Upper lobe of right lung (tissue), 1 donor: Measurements from ENCODE around the gene CEMIP2. TPM values are rescaled to one million over a fixed set of nuclear protein-coding genes. Genes with fewer than 3 reads are reported as not detected.

Experiments
- ATAC-seq: fragments of 200-7000 bp; cut with Tn5 transposase; one replicate; pipeline ENCODE4 v1.9.1; 2020; ENCODE audit warnings: mild to moderate bottlenecking, moderate library complexity
- DNase-seq: peaks from one replicate; pipeline ENCODE4 v3.0.0-alpha.2; 2020
- H3K27ac ChIP-seq: fragments of 200-600 bp; one replicate; pipeline ENCODE4 v1.8.0; 2022
- H3K27me3 ChIP-seq: fragments of 200-600 bp; one replicate; pipeline ENCODE4 v1.8.0; 2022; ENCODE audit warnings: mild to moderate bottlenecking
- H3K36me3 ChIP-seq: fragments of 200-600 bp; one replicate; pipeline ENCODE4 v1.8.0; 2022
- H3K4me1 ChIP-seq: fragments of 200-600 bp; one replicate; pipeline ENCODE4 v1.8.0; 2022
- H3K4me3 ChIP-seq: fragments of 200-600 bp; one replicate; pipeline ENCODE4 v1.8.0; 2022; ENCODE audit warnings: mild to moderate bottlenecking
- H3K9me3 ChIP-seq: fragments of 200-600 bp; one replicate; pipeline ENCODE4 v1.8.0; 2022
- CTCF ChIP-seq: fragments of 200-600 bp; IDR thresholded peaks from one replicate; pipeline ENCODE4 v1.8.0; 2022; ENCODE audit warnings: antibody characterized with exemption
- intact Hi-C: fragments of 100-400 bp; cut with DNase I; formaldehyde crosslinking; loops from one replicate; pipeline ENCODE4 v1.11.0; 2022
- total RNA-seq: library from RNA; stranded (reverse); fragmentation: NEBNext Ultra II Directional; extraction: Animal tissue kit (Norgen Biotek cat#: 25700); gene quantifications from one replicate; pipeline ENCODE4 v1.2.1, GENCODE V29; 2021
- donor health status: DM: no; HTN: yes; CAD: no; lungs with severe emphysema.

CEMIP2 gene
- total RNA-seq, 1 donor from 2014 or later, result 219 TPM

DNA sequence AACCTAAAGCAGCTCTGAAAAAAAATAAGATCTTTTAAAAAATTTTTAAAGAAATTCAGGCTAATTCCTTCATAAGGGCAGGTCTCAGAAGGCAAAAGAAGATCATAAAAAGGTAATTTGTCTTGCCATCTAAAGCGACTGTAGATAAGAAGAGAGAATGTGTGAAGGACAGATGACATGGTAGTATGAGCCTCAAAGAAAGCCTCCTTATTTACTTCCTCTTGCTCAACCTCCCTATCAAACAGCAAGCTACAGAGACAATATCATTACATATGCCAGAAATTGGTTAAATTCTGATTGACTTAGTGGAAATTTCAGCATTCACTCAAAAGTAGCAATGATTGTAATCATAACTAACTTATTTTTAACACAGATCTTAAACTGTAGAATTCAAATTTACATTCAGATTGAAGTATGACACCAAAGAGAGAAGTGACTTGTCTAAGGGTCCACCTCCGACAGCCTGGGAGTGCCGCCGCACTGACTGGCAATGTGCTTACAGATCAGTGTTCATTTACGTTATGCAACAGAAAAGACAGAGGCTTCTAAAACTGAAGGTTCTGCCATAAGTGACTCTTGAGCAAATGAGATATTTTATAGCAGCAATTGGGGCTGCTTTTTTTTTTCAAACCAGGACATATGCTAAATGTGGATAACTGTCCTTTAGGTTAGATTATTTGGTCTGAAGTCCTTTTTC lies 132.0 kb downstream of the CEMIP2 start:
- Histone ChIP-seq H3K27ac (no peak overlapping the region), H3K27me3 (no peaks in the 10 kb centered on the region), H3K4me3 (no peak overlapping the region), H3K9me3 (no peaks in the 10 kb centered on the region), H3K4me1 (peaks cover 10% of the 10 kb centered on the region), H3K36me3 (no peaks in the 10 kb centered on the region)
- intact Hi-C loops, result no loop called here
- no peak for DNase-seq
- TF ChIP-seq CTCF, result no peak
- ATAC-seq, result no peak

- H3K27ac ChIP-seq, result no peak overlapping the region
- H3K4me3 ChIP-seq, result no peak overlapping the region
- DNase-seq, result no peak
- no peaks in the 10 kb centered on the region for H3K27me3 ChIP-seq
- intact Hi-C loops, result no loop called here
- no peak for TF ChIP-seq CTCF
- H3K9me3 ChIP-seq, result no peaks in the 10 kb centered on the region
- peaks cover 19% of the 10 kb centered on the region for H3K4me1 ChIP-seq
- no peaks in the 10 kb centered on the region for H3K36me3 ChIP-seq
- ATAC-seq, result no peak
Observed at GRCh38 chr9:71634752-71635151, 133.6 kb downstream of the CEMIP2 start.

Other genes with a start within 250 kb of the CEMIP2 start
- 14.3 TPM for gene ABHD17B, start 142.7 kb upstream of the CEMIP2 start, total RNA-seq
- gene C9orf85, start 143.1 kb upstream of the CEMIP2 start, total RNA-seq, result 10.0 TPM